Esophagus squamous epithelium (tissue), 5 donors: Measurements from ENCODE around the gene CCDC102B. TPM values are rescaled to one million over a fixed set of nuclear protein-coding genes. Genes with fewer than 3 reads are reported as not detected.
A peak's percentile ranks its signal among the peaks of the same experiment; 100 is the strongest.

Source experiments
- DNase-seq: peaks from one replicate; lab custom pipeline; 2025; lab: John Stamatoyannopoulos, UW
- H3K27ac ChIP-seq, 4 donors: fragments of 200-600 bp; sonication (generic); one replicate each; pipeline ENCODE4 v1.5.1; 2016 to 2019; ENCODE audit warnings: mild to moderate bottlenecking in 1 of 4
- H3K27me3 ChIP-seq, 4 donors: fragments of 200-600 bp; sonication (generic); 1 replicate in 3 of 4; 2 replicates in 1 of 4; pipeline versions ENCODE4 v1.5.1 to v1.6.0; 2017 to 2021; ENCODE audit warnings: antibody characterized with exemption in 1 of 4
- H3K36me3 ChIP-seq, 3 donors: fragments of 200-600 bp; sonication (generic); one replicate each; pipeline ENCODE4 v1.5.1; 2016 to 2019
- H3K4me1 ChIP-seq, 3 donors: fragments of 200-600 bp; sonication (generic); one replicate each; pipeline ENCODE4 v1.5.1; 2017 to 2019
- H3K4me3 ChIP-seq, 4 donors: fragments of 200-600 bp; sonication (generic); 1 replicate in 3 of 4; 2 replicates in 1 of 4; pipeline ENCODE4 v1.5.1; 2016 to 2019; ENCODE audit warnings: mild to moderate bottlenecking in 2 of 4, moderate library complexity in 1 of 4
- H3K9me3 ChIP-seq, 3 donors: fragments of 200-600 bp; sonication (generic); one replicate each; pipeline ENCODE4 v1.5.1; 2016 to 2019
- POLR2A ChIP-seq, 4 donors: fragments of 450-650 bp; IDR thresholded peaks; one replicate each; pipeline ENCODE4 v1.6.1; 2017; ENCODE audit warnings: antibody characterized with exemption in 4 of 4, mild to moderate bottlenecking in 4 of 4, moderate library complexity in 3 of 4
- WGBS, 2 donors: methylation state at CpG; one replicate each; pipeline ENCODE4 v1.1.5; 2018; 5-methylcytosine and 5-hydroxymethylcytosine counted together
- intact Hi-C: fragments of 100-400 bp; cut with DNase I; formaldehyde crosslinking; loops from one replicate; pipeline ENCODE4 v1.15.0; 2022
- total RNA-seq, 4 donors: library from RNA; depleted of rRNA; stranded (reverse); fragments of >200 nt; gene quantifications; one replicate each; pipeline ENCODE4 v1.1.0, GENCODE V29; 2016
- TF ChIP-seq, protein P1 (sequence below), 6 experiments: fragments of 450-650 bp in 4 of 6; fragments of 200-600 bp in 2 of 6; sonication (generic) in 2 of 6; IDR thresholded peaks; one replicate each; pipeline ENCODE4 v1.5.1; 2016 to 2019; ENCODE audit warnings: antibody characterized with exemption in 6 of 6, mild to moderate bottlenecking in 4 of 6, moderate library complexity in 4 of 6
- donor health status: DM: yes; HTN: yes; CAD: no.

The CCDC102B gene
- total RNA-seq, 4 donors from 2014 or later = 0.27 to 3.8 (median 2.8) TPM

DNA sequence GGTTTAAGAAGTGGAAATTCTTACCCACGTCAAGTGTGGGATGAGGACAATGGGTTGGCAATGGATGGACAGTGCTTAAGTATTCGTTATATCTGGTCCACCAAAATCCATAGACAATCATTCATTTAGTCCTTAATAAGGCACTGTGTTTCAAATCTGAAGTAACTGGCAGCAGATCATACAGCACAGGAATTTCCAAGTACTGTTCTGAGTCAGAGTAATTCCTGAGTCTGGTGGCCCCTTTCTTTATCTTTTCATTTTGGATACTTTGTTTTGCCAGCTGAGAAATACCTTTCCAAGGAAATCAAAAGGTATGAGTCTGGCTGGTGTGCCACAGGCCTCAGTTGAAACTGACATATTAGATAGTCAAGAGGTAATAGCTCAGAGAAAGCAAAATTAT, 31.4 kb upstream of the CCDC102B start:
- no peaks in the 10 kb centered on the region for H3K9me3 ChIP-seq
- no peak overlapping the region for H3K4me3 ChIP-seq
- H3K36me3 ChIP-seq = no peaks in the 10 kb centered on the region
- no peak for DNase-seq
- no peaks in the 10 kb centered on the region for H3K27me3 ChIP-seq
- intact Hi-C loops = no loop called here
- WGBS, 2 donors = 70 to 71% methylated on average over 2 of the region's 2 CpGs
- no peak overlapping the region for H3K27ac ChIP-seq
- TF ChIP-seq POLR2A (IDR thresholded peaks at IDR 0.05) = no peak
- TF ChIP-seq, protein P1, sequence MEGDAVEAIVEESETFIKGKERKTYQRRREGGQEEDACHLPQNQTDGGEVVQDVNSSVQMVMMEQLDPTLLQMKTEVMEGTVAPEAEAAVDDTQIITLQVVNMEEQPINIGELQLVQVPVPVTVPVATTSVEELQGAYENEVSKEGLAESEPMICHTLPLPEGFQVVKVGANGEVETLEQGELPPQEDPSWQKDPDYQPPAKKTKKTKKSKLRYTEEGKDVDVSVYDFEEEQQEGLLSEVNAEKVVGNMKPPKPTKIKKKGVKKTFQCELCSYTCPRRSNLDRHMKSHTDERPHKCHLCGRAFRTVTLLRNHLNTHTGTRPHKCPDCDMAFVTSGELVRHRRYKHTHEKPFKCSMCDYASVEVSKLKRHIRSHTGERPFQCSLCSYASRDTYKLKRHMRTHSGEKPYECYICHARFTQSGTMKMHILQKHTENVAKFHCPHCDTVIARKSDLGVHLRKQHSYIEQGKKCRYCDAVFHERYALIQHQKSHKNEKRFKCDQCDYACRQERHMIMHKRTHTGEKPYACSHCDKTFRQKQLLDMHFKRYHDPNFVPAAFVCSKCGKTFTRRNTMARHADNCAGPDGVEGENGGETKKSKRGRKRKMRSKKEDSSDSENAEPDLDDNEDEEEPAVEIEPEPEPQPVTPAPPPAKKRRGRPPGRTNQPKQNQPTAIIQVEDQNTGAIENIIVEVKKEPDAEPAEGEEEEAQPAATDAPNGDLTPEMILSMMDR (IDR thresholded peaks at IDR 0.05) = no peak
- no peaks in the 10 kb centered on the region for H3K4me1 ChIP-seq

DNA sequence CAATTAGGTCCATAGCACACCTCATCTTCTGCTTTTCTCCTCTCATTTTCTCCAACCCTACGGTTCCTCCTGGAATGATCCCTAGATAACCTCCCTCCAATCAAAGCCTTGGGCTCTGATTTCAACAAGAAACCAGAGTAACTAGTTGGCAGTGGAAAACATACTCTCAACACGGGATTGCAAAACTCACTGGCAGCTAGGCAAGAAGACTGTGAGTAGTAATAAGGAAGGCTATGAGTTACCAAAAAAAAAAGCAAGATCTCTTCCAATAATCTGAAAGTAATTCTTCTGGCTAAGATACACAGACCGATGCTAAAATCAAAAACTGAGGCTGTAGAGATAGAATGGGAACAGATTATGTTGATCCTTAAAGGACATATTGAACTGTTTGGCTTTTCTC, 28.4 kb upstream of the CCDC102B start:
- no peaks in the 10 kb centered on the region for H3K27me3 ChIP-seq
- no peak overlapping the region for H3K4me3 ChIP-seq
- no peaks in the 10 kb centered on the region for H3K4me1 ChIP-seq
- 65 to 72% methylated on average over 3 of the region's 3 CpGs for WGBS, 2 donors
- H3K27ac ChIP-seq = no peak overlapping the region
- intact Hi-C loops = no loop called here
- no peaks in the 10 kb centered on the region for H3K36me3 ChIP-seq
- no peaks in the 10 kb centered on the region for H3K9me3 ChIP-seq
- no peak for TF ChIP-seq POLR2A (IDR thresholded peaks at IDR 0.05)
- TF ChIP-seq, protein P1 (IDR thresholded peaks at IDR 0.05) = no peak
- no peak for DNase-seq

DNA sequence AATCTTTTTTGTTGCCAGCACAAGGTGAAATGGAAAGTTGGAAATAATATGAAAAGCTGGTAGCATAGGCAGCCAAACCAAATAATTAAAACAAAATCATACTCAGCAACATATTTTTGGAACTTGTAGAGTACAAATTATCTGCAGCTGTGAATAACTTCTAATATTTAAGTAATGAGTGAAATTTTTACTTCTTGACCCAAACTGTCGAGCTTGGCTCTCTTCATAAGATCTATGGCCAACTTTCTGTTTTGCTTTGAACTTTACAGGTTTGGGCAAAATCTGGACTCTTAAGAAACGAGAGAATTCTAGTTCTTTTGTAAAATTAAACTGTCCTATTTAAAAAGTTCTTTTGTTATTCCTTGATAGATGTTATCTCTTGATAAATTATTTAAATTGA, 25.6 kb upstream of the CCDC102B start:
- DNase-seq = no peak
- Histone ChIP-seq H3K27me3 (no peaks in the 10 kb centered on the region), H3K36me3 (no peaks in the 10 kb centered on the region), H3K4me1 (no peaks in the 10 kb centered on the region), H3K27ac (no peak overlapping the region), H3K9me3 (no peaks in the 10 kb centered on the region), H3K4me3 (no peak overlapping the region)
- 23 to 24% methylated on average over 2 of the region's 2 CpGs for WGBS, 2 donors
- intact Hi-C loops = no loop called here
- TF ChIP-seq, protein P1 (IDR thresholded peaks at IDR 0.05) = no peak
- no peak for TF ChIP-seq POLR2A (IDR thresholded peaks at IDR 0.05)

DNA sequence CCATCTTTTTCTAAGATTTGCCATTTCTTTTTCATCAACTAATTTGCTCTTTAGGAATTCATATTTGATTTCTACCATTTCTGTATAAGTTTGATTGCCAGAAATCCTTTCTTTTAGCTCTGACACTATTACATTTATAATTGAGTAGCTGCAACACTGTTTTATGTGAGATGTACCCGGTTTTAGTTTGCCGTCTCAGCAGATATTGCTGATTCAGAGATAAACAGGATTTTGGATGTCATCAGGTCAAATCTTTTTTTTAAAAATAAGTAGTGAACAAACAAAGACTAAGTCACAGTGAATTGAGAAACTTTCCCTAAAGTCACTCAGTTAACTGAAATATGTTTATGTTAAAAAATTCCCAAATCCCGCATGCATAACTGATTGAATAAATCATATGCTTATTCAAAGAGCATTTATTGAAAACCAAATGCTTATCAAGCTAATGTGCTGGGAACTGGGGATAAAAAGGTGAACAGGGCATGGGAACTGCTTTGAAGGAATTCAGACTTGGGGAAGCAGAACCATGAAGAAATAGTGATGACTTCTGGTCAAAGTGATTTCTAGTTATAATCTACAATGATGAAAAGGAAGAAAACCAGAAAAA, 19.5 kb upstream of the CCDC102B start:
- 60 to 68% methylated on average over 3 of the region's 3 CpGs for WGBS, 2 donors
- H3K9me3 ChIP-seq = no peaks in the 10 kb centered on the region
- no peak for DNase-seq

DNA sequence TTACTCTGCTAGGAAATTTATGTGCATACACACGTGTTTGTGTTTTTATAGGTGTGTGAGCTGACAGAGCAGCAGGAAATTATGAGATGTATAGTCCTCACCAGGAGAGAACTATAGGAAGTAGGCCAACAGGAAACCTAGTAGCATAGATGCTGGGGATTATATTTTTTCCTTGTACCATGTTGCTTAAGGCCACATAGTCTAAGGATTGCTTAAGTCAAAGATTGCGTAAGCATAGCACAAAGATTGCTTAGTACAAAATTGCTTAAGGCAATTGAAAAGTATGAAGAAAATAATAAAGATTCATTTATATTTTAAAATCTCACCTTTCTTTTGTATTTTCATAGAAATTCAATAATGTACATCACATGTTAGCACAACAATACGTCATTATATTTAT, 18.7 kb upstream of the CCDC102B start:
- no peaks in the 10 kb centered on the region for H3K9me3 ChIP-seq
- TF ChIP-seq POLR2A (IDR thresholded peaks at IDR 0.05) = no peak
- TF ChIP-seq, protein P1 (IDR thresholded peaks at IDR 0.05) = no peak
- intact Hi-C loops = no loop called here
- no peaks in the 10 kb centered on the region for H3K27me3 ChIP-seq
- no peak for DNase-seq
- H3K36me3 ChIP-seq = no peaks in the 10 kb centered on the region
- 40 to 45% methylated on average over 3 of the region's 3 CpGs for WGBS, 2 donors
- H3K27ac ChIP-seq = peak overlapping the region in 1 of 4 donors; percentile 28
- no peak overlapping the region for H3K4me3 ChIP-seq
- no peaks in the 10 kb centered on the region for H3K4me1 ChIP-seq

More for the DNA sequence above, 19.5 kb upstream of the CCDC102B start:
- Histone ChIP-seq H3K4me1 (no peaks in the 10 kb centered on the region), H3K27me3 (no peaks in the 10 kb centered on the region), H3K36me3 (no peaks in the 10 kb centered on the region), H3K27ac (no peak overlapping the region), H3K4me3 (no peak overlapping the region)
- intact Hi-C loops = no loop called here
- TF ChIP-seq POLR2A (IDR thresholded peaks at IDR 0.05) = no peak
- TF ChIP-seq, protein P1 (IDR thresholded peaks at IDR 0.05) = no peak
